ENCODE results near the gene GMDS. TPM values are rescaled to one million over a fixed set of nuclear protein-coding genes. Genes with fewer than 3 reads are reported as not detected.

Gene GMDS
- total RNA-seq, 4 donors from 2014 or later, result 9.5 to 32.8 (median 22.4) TPM

DNA sequence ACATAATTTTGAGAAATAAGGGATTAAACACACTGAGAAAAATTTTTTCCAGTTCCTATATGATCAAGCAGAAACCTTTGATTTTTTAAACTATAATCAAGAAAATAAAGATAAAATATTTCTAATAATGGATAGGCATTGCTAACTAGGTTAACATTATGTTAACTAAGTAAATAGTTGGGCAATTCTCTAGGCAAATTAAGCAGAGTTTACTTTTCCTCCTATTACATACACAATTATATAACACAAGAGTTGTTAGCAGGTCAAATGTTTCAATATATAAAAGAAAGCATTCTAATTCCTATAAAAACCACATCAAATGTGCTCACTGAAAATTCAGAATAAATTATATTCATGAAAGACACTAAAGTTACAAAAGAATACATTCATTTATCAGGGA lies 191.7 kb downstream of the GMDS start:
- Histone ChIP-seq H3K9me3 (no peaks in the 10 kb centered on the region), H3K27me3 (no peaks in the 10 kb centered on the region), H3K36me3 (no peaks in the 10 kb centered on the region), H3K4me1 (no peaks in the 10 kb centered on the region), H3K4me3 (replicated peaks in 1 of 3) (no peak overlapping the region), H3K27ac (no peak overlapping the region)
- intact Hi-C loops (cut with DNase I), result no loop called here
- TF ChIP-seq, protein P1, sequence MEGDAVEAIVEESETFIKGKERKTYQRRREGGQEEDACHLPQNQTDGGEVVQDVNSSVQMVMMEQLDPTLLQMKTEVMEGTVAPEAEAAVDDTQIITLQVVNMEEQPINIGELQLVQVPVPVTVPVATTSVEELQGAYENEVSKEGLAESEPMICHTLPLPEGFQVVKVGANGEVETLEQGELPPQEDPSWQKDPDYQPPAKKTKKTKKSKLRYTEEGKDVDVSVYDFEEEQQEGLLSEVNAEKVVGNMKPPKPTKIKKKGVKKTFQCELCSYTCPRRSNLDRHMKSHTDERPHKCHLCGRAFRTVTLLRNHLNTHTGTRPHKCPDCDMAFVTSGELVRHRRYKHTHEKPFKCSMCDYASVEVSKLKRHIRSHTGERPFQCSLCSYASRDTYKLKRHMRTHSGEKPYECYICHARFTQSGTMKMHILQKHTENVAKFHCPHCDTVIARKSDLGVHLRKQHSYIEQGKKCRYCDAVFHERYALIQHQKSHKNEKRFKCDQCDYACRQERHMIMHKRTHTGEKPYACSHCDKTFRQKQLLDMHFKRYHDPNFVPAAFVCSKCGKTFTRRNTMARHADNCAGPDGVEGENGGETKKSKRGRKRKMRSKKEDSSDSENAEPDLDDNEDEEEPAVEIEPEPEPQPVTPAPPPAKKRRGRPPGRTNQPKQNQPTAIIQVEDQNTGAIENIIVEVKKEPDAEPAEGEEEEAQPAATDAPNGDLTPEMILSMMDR (IDR thresholded peaks at IDR 0.05), result no peak
- no peak for TF ChIP-seq POLR2A (IDR thresholded peaks at IDR 0.05)
- no peak for DNase-seq

DNA sequence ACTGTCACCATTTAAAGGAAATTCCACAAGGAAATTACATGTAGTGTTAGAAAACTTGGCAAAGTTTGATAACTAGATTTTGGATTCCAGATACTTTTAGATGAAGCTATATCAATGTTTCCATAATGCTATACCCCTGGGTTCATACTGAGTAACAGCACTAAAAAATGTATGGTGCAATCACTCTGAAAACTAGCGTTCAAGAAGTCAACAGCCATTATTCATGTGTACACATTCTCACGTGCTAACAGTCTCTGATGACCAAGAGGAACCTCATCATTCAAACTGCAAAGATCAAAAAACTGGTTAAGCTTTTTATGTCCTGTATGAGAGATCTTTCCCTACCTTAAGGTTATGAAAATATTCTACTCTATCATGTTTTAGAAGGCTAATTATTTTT lies 197.6 kb downstream of the GMDS start:
- H3K9me3 ChIP-seq, result no peaks in the 10 kb centered on the region
- H3K4me3 ChIP-seq (replicated peaks in 1 of 3), result no peak overlapping the region
- no peak overlapping the region for H3K27ac ChIP-seq
- 79 to 90% methylated on average over 2 of the region's 2 CpGs for WGBS, 2 donors
- intact Hi-C loops (cut with DNase I), result no loop called here
- no peak for DNase-seq
- no peaks in the 10 kb centered on the region for H3K27me3 ChIP-seq
- H3K36me3 ChIP-seq, result no peaks in the 10 kb centered on the region
- H3K4me1 ChIP-seq, result no peaks in the 10 kb centered on the region
- TF ChIP-seq POLR2A (IDR thresholded peaks at IDR 0.05), result no peak
- TF ChIP-seq, protein P1 (IDR thresholded peaks at IDR 0.05), result no peak

DNA sequence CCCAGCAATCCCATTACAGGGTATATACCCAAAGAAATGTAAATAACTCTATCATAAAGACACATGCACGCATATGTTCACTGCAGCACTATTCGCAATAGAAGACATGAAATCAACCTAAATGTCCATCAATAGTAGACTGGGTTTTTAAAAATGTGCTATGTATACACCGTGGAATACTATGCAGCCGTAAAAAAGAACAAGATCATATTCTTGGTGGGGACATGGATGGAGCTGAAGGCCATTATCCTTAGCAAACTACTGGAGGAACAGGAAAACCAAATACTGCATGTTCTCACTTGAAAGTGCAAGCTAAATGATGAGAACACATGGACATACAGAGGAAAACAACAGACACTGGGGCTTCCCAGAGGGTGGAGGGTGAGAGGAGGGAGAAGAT lies 201.2 kb downstream of the GMDS start:
- WGBS, 2 donors, result 96 to 98% methylated on average over 4 of the region's 4 CpGs
- no peaks in the 10 kb centered on the region for H3K4me1 ChIP-seq
- H3K9me3 ChIP-seq, result no peaks in the 10 kb centered on the region
- no peak for DNase-seq
- no peaks in the 10 kb centered on the region for H3K36me3 ChIP-seq
- no peak for TF ChIP-seq POLR2A (IDR thresholded peaks at IDR 0.05)
- TF ChIP-seq, protein P1 (IDR thresholded peaks at IDR 0.05), result no peak
- H3K27ac ChIP-seq, result no peak overlapping the region
- no peak overlapping the region for H3K4me3 ChIP-seq (replicated peaks in 1 of 3)
- H3K27me3 ChIP-seq, result no peaks in the 10 kb centered on the region
- intact Hi-C loops (cut with DNase I), result no loop called here

DNA sequence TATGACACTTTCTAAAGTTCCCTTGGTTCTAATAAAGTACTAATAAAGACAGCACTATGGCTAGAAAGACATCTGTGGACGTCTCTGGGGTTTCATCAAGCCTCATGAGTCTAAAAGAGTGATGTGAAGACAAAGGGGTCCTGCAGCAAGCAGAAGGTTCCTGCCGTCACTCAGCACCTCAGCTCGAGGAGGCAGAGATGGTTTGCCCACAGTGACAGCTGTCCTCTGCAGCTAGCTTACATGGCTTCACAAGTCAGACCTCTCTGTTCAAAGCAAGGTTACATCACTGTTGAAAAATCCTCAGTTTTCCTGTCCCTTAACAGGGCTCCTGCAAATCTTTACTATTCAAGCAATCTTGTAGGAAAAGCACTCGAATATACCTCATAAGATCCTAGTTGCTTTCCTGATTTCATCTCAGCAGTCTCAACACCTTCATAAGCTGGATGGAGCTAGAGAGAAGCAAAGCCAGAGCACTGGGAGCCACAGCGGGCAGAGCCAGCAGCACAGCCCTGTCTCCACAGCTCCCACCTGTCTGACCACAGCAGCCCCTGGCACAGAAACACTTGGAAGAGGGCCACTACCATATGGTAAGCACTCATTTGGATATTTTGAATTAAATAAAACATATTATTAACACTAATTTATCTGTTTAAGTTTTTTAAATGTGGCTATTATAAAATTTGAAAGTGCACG lies 202.3 kb downstream of the GMDS start:
- Histone ChIP-seq H3K4me1 (no peaks in the 10 kb centered on the region), H3K27ac (no peak overlapping the region), H3K4me3 (replicated peaks in 1 of 3) (no peak overlapping the region), H3K36me3 (no peaks in the 10 kb centered on the region), H3K9me3 (no peaks in the 10 kb centered on the region), H3K27me3 (no peaks in the 10 kb centered on the region)
- TF ChIP-seq, protein P1 (IDR thresholded peaks at IDR 0.05), result no peak
- no peak for TF ChIP-seq POLR2A (IDR thresholded peaks at IDR 0.05)
- DNase-seq, result no peak
- WGBS, 2 donors, result 89 to 93% methylated on average over 6 of the region's 6 CpGs
- intact Hi-C loops (cut with DNase I), result no loop called here

DNA sequence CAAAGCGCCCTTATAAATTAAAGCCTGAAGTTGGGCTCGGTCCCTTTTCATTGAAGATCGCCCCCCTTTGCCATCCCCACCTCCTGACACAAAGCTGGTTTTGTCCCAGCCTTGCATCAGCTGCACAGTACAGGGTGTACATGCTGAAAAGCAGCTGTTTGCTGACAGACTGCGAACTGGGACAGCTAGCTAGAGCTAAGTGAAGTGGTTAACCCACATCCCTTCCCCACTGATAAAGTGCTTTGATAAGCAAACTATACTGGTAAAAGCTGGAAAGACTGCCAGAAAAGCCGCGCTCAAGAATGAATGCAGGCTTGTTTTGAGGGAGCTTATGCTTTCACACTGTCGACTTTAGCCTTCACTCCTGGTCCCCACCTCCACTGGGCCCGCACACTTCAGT lies 207.3 kb downstream of the GMDS start:
- H3K4me1 ChIP-seq, result no peaks in the 10 kb centered on the region
- no peak overlapping the region for H3K4me3 ChIP-seq (replicated peaks in 1 of 3)
- TF ChIP-seq, protein P1 (IDR thresholded peaks at IDR 0.05), result no peak
- no peak for TF ChIP-seq POLR2A (IDR thresholded peaks at IDR 0.05)
- DNase-seq, result no peak
- H3K27ac ChIP-seq, result no peak overlapping the region
- no peaks in the 10 kb centered on the region for H3K36me3 ChIP-seq
- intact Hi-C loops (cut with DNase I), result no loop called here
- no peaks in the 10 kb centered on the region for H3K27me3 ChIP-seq
- WGBS, 2 donors, result 69 to 74% methylated on average over 8 of the region's 8 CpGs
- H3K9me3 ChIP-seq, result no peaks in the 10 kb centered on the region
